Mesendoderm (in vitro differentiated cells): ENCODE measurements around the gene CSNK1G1.
"Not testable (repeated sequence)": the region's sequence is repeated elsewhere in the genome, so short reads cannot be mapped to it uniquely, and the experiment has no call there.

Experiments used
- DNase-seq: peaks from one replicate; pipeline ENCODE4 v3.0.0; 2013
- H2AK5ac ChIP-seq: 2 replicates; pipeline ENCODE4 v1.6.1; 2013; ENCODE audit warnings: low read length, inconsistent platforms
- H2BK120ac ChIP-seq: 2 replicates; pipeline ENCODE4 v1.6.1; 2013; ENCODE audit warnings: low read depth, mild to moderate bottlenecking, low read length, moderate library complexity, mixed read lengths
- H2BK15ac ChIP-seq: replicated peaks from 2 replicates; pipeline ENCODE4 v1.6.1; 2013; ENCODE audit warnings: low read depth, mild to moderate bottlenecking, moderate library complexity
- H2BK5ac ChIP-seq: 2 replicates; pipeline ENCODE4 v1.6.1; 2013; ENCODE audit warnings: low read length, inconsistent platforms
- H3K18ac ChIP-seq: 2 replicates; pipeline ENCODE4 v1.6.1; 2013; ENCODE audit warnings: mild to moderate bottlenecking, low read length, mixed read lengths
- H3K23ac ChIP-seq: one replicate; pipeline ENCODE4 v1.6.1; 2013; ENCODE audit warnings: low read length
- H3K27ac ChIP-seq: 2 replicates; pipeline ENCODE4 v1.5.1; 2013; ENCODE audit warnings: low read depth, mild to moderate bottlenecking, inconsistent platforms, low read length, moderate library complexity
- H3K27me3 ChIP-seq: 2 replicates; pipeline ENCODE4 v1.6.1; 2013; ENCODE audit warnings: low read length, control low read depth, mild to moderate bottlenecking, inconsistent platforms; ENCODE audit not compliant: insufficient read depth, poor library complexity
- H3K36me3 ChIP-seq: 2 replicates; pipeline ENCODE4 v1.6.1; 2013; ENCODE audit warnings: low read length, inconsistent platforms; ENCODE audit not compliant: control insufficient read depth, insufficient read depth
- H3K4ac ChIP-seq: one replicate; pipeline ENCODE4 v1.6.1; 2013; ENCODE audit warnings: low read depth, mild to moderate bottlenecking, low read length, moderate library complexity
- H3K4me1 ChIP-seq: 2 replicates; pipeline ENCODE4 v1.6.1; 2013; ENCODE audit warnings: low read depth, low read length, inconsistent platforms; ENCODE audit not compliant: control insufficient read depth
- H3K4me2 ChIP-seq: 2 replicates; pipeline ENCODE4 v1.6.1; 2013; ENCODE audit warnings: low read length
- H3K4me3 ChIP-seq: 2 replicates; pipeline ENCODE4 v1.5.1; 2013; ENCODE audit warnings: mild to moderate bottlenecking, low read length
- H3K56ac ChIP-seq: one replicate; pipeline ENCODE4 v1.6.1; 2013; ENCODE audit warnings: low read length
- H3K79me1 ChIP-seq: 2 replicates; pipeline ENCODE4 v1.6.1; 2013; ENCODE audit warnings: low read length, inconsistent platforms
- H3K79me2 ChIP-seq: 2 replicates; pipeline ENCODE4 v1.6.1; 2013; ENCODE audit warnings: mild to moderate bottlenecking, low read length; ENCODE audit not compliant: control insufficient read depth, insufficient read depth
- H3K9ac ChIP-seq: 2 replicates; pipeline ENCODE4 v1.6.1; 2013; ENCODE audit warnings: low read length, inconsistent platforms
- H4K5ac ChIP-seq: one replicate; pipeline ENCODE4 v1.6.1; 2013; ENCODE audit warnings: low read length
- H4K8ac ChIP-seq: one replicate; pipeline ENCODE4 v1.6.1; 2013; ENCODE audit warnings: low read depth, mild to moderate bottlenecking, control low read depth, low read length, moderate library complexity
- WGBS: extraction: QIAGEN DNeasy Blood & Tissue Kit; methylation state at CpG from one replicate; pipeline ENCODE4 v1.1.7; 2013; ENCODE audit warnings: low lambda C conversion rate, missing lambda C conversion rate; ENCODE audit not compliant: insufficient coverage; ENCODE audit errors: extremely low coverage; 5-methylcytosine and 5-hydroxymethylcytosine counted together

CSNK1G1 gene

GRCh38 chr15:64222573-64223366 is 133.2 kb downstream of the CSNK1G1 start:
- WGBS = no CpG with 5 or more reads among the region's 3 CpGs
- Histone ChIP-seq H3K4me3 (no peak overlapping the region), H3K4me2 (no peak overlapping the region), H3K36me3 (no peaks in the 10 kb centered on the region), H3K4me1 (no peaks in the 10 kb centered on the region), H2BK5ac (no peak overlapping the region), H3K79me2 (no peaks in the 10 kb centered on the region), H3K4ac (no peak overlapping the region), H3K9ac (no peak overlapping the region), H2BK15ac (no peak overlapping the region), H3K56ac (no peak overlapping the region), H3K79me1 (no peaks in the 10 kb centered on the region), H3K27me3 (no peaks in the 10 kb centered on the region), H3K18ac (no peak overlapping the region), H2BK120ac (no peak overlapping the region), H4K8ac (no peak overlapping the region), H4K5ac (no peak overlapping the region), H2AK5ac (no peak overlapping the region), H3K23ac (no peak overlapping the region), H3K27ac (no peak overlapping the region)
- DNase-seq = no peak

- H3K27ac ChIP-seq, DNase-seq, H3K36me3 ChIP-seq, H3K27me3 ChIP-seq, H3K4me3 ChIP-seq, H3K4me2 ChIP-seq, H3K4ac ChIP-seq, H2BK15ac ChIP-seq, H2BK120ac ChIP-seq, H3K23ac ChIP-seq, H2AK5ac ChIP-seq, H3K56ac ChIP-seq, H3K79me2 ChIP-seq, H3K79me1 ChIP-seq, H3K18ac ChIP-seq, H4K5ac ChIP-seq, H4K8ac ChIP-seq, H2BK5ac ChIP-seq, H3K4me1 ChIP-seq, H3K9ac ChIP-seq: not testable (repeated sequence)
- WGBS = no CpG with 5 or more reads among the region's 1 CpG
Observed at GRCh38 chr15:64221911-64222310, 134.1 kb downstream of the CSNK1G1 start.

- not testable (repeated sequence) for H2BK15ac ChIP-seq, H3K79me2 ChIP-seq, H3K79me1 ChIP-seq, H3K4me2 ChIP-seq, H2BK120ac ChIP-seq, H3K4ac ChIP-seq, H3K27me3 ChIP-seq, H2AK5ac ChIP-seq, H3K18ac ChIP-seq, H3K27ac ChIP-seq, H3K4me1 ChIP-seq, H3K56ac ChIP-seq, H2BK5ac ChIP-seq, H3K23ac ChIP-seq, H3K36me3 ChIP-seq, DNase-seq, H3K9ac ChIP-seq, H4K5ac ChIP-seq, H4K8ac ChIP-seq, H3K4me3 ChIP-seq
- no CpG with 5 or more reads among the region's 5 CpGs for WGBS
Observed at GRCh38 chr15:64217429-64217750, 138.6 kb downstream of the CSNK1G1 start.

GRCh38 chr15:64216730-64217428 is 139.1 kb downstream of the CSNK1G1 start:
- H3K23ac ChIP-seq = no peak overlapping the region
- WGBS = no CpG with 5 or more reads among the region's 2 CpGs
- H3K56ac ChIP-seq = no peak overlapping the region
- no peaks in the 10 kb centered on the region for H3K4me1 ChIP-seq
- H3K4ac ChIP-seq = no peak overlapping the region
- H4K5ac ChIP-seq = no peak overlapping the region
- no peak overlapping the region for H2BK15ac ChIP-seq
- no peak overlapping the region for H3K4me3 ChIP-seq
- H2BK5ac ChIP-seq = no peak overlapping the region
- H3K27ac ChIP-seq = no peak overlapping the region
- no peak overlapping the region for H2AK5ac ChIP-seq
- no peak overlapping the region for H3K18ac ChIP-seq
- no peak for DNase-seq
- H3K79me2 ChIP-seq = no peaks in the 10 kb centered on the region
- no peak overlapping the region for H2BK120ac ChIP-seq
- no peak overlapping the region for H3K9ac ChIP-seq
- peaks cover 1% of the 10 kb centered on the region for H3K79me1 ChIP-seq
- H3K36me3 ChIP-seq = no peaks in the 10 kb centered on the region
- H3K27me3 ChIP-seq = no peaks in the 10 kb centered on the region
- H4K8ac ChIP-seq = no peak overlapping the region
- no peak overlapping the region for H3K4me2 ChIP-seq

- WGBS = 100% methylated on average over 1 of the region's 3 CpGs
- Histone ChIP-seq H2BK5ac (no peak overlapping the region), H3K23ac (no peak overlapping the region), H3K27ac (no peak overlapping the region), H3K79me2 (no peaks in the 10 kb centered on the region), H3K18ac (no peak overlapping the region), H3K56ac (no peak overlapping the region), H3K4me1 (no peaks in the 10 kb centered on the region), H2BK120ac (no peak overlapping the region), H4K8ac (no peak overlapping the region), H2AK5ac (no peak overlapping the region), H3K9ac (no peak overlapping the region), H3K4me3 (no peak overlapping the region), H3K36me3 (no peaks in the 10 kb centered on the region), H3K4me2 (no peak overlapping the region), H3K79me1 (peaks cover 1% of the 10 kb centered on the region), H2BK15ac (no peak overlapping the region), H4K5ac (no peak overlapping the region), H3K4ac (no peak overlapping the region), H3K27me3 (no peaks in the 10 kb centered on the region)
- DNase-seq = no peak
Observed at GRCh38 chr15:64216196-64216595, 139.8 kb downstream of the CSNK1G1 start.
